ENCODE results near the gene RBMS1.

The RBMS1 gene

GRCh38 chr2:160305081-160305750 lies 188.4 kb downstream of the RBMS1 start:
- Histone ChIP-seq H3K4me2 (ENCODE audit: low read depth, low read length) (no peak overlapping the region), H3K79me2 (ENCODE audit: low read length) (no peaks in the 10 kb centered on the region), H3K9me3 (replicated peaks; ENCODE audit: insufficient read depth, low read length) (no peaks in the 10 kb centered on the region), H3K4me1 (ENCODE audit: low read length) (peaks cover 4% of the 10 kb centered on the region; the same call in 1 of the 2 replicates), H3K27me3 (replicated peaks; ENCODE audit: insufficient read depth, low read length) (no peaks in the 10 kb centered on the region), H3K9ac (ENCODE audit: low read length) (no peak overlapping the region), H3F3A (ENCODE audit: insufficient read depth, low read length) (no peaks in the 10 kb centered on the region), H3K27ac (ENCODE audit: low read length) (no peak overlapping the region), H3K36me3 (replicated peaks; ENCODE audit: insufficient read depth, low read length) (no peaks in the 10 kb centered on the region), H2AFZ (ENCODE audit: low read length) (no peak overlapping the region), H3K9me2 (replicated peaks; ENCODE audit: insufficient read depth, low read length) (no peaks in the 10 kb centered on the region), H4K20me1 (ENCODE audit: insufficient read depth, low read length) (no peaks in the 10 kb centered on the region), H3K4me3 (ENCODE audit: low read length) (no peak overlapping the region)
- no peak for TF ChIP-seq EZH2 (optimal IDR thresholded peaks at IDR 0.05; ENCODE audit: low read depth, low read length)
- TF ChIP-seq CTCF (IDR thresholded peaks at IDR 0.05; ENCODE audit: low read length) = no peak
- DNase-seq = no peak

GRCh38 chr2:160303527-160303926 lies 190.1 kb downstream of the RBMS1 start:
- no peak overlapping the region for H3K9ac ChIP-seq (ENCODE audit: low read length)
- no peaks in the 10 kb centered on the region for H3K36me3 ChIP-seq (replicated peaks; ENCODE audit: insufficient read depth, low read length)

GRCh38 chr2:160303076-160303475 lies 190.5 kb downstream of the RBMS1 start:
- H3K9me3 ChIP-seq (replicated peaks; ENCODE audit: insufficient read depth, low read length) = no peaks in the 10 kb centered on the region
- no peak overlapping the region for H2AFZ ChIP-seq (ENCODE audit: low read length)
- H3K4me3 ChIP-seq (ENCODE audit: low read length) = no peak overlapping the region
- no peak overlapping the region for H3K27ac ChIP-seq (ENCODE audit: low read length)
- no peaks in the 10 kb centered on the region for H3K79me2 ChIP-seq (ENCODE audit: low read length)
- H3K4me1 ChIP-seq (ENCODE audit: low read length) = peaks cover 4% of the 10 kb centered on the region; the same call in 1 of the 2 replicates
- H3K9ac ChIP-seq (ENCODE audit: low read length) = no peak overlapping the region
- no peaks in the 10 kb centered on the region for H3K27me3 ChIP-seq (replicated peaks; ENCODE audit: insufficient read depth, low read length)
- H4K20me1 ChIP-seq (ENCODE audit: insufficient read depth, low read length) = no peaks in the 10 kb centered on the region
- H3K4me2 ChIP-seq (ENCODE audit: low read depth, low read length) = no peak overlapping the region
- H3F3A ChIP-seq (ENCODE audit: insufficient read depth, low read length) = no peaks in the 10 kb centered on the region
- H3K36me3 ChIP-seq (replicated peaks; ENCODE audit: insufficient read depth, low read length) = no peaks in the 10 kb centered on the region
- no peaks in the 10 kb centered on the region for H3K9me2 ChIP-seq (replicated peaks; ENCODE audit: insufficient read depth, low read length)
- no peak for DNase-seq
- TF ChIP-seq EZH2phosphoT487 (IDR thresholded peaks at IDR 0.05; ENCODE audit: low read length) = no peak
- no peak for TF ChIP-seq CTCF (IDR thresholded peaks at IDR 0.05; ENCODE audit: low read length)
- no peak for TF ChIP-seq EZH2 (optimal IDR thresholded peaks at IDR 0.05; ENCODE audit: low read depth, low read length)

More at GRCh38 chr2:160303527-160303926, 190.1 kb downstream of the RBMS1 start:
- Histone ChIP-seq H3K79me2 (ENCODE audit: low read length) (no peaks in the 10 kb centered on the region), H3F3A (ENCODE audit: insufficient read depth, low read length) (no peaks in the 10 kb centered on the region), H3K27me3 (replicated peaks; ENCODE audit: insufficient read depth, low read length) (no peaks in the 10 kb centered on the region), H3K9me3 (replicated peaks; ENCODE audit: insufficient read depth, low read length) (no peaks in the 10 kb centered on the region), H3K4me3 (ENCODE audit: low read length) (no peak overlapping the region), H3K4me2 (ENCODE audit: low read depth, low read length) (no peak overlapping the region), H3K9me2 (replicated peaks; ENCODE audit: insufficient read depth, low read length) (no peaks in the 10 kb centered on the region), H3K27ac (ENCODE audit: low read length) (no peak overlapping the region), H2AFZ (ENCODE audit: low read length) (no peak overlapping the region), H4K20me1 (ENCODE audit: insufficient read depth, low read length) (no peaks in the 10 kb centered on the region), H3K4me1 (ENCODE audit: low read length) (peaks cover 4% of the 10 kb centered on the region; the same call in 1 of the 2 replicates)
- TF ChIP-seq CTCF (IDR thresholded peaks at IDR 0.05; ENCODE audit: low read length) = no peak
- TF ChIP-seq EZH2 (optimal IDR thresholded peaks at IDR 0.05; ENCODE audit: low read depth, low read length) = no peak
- no peak for TF ChIP-seq EZH2phosphoT487 (IDR thresholded peaks at IDR 0.05; ENCODE audit: low read length)
- no peak for DNase-seq

Data from MM.1S (cell line).